ENCODE data around the gene PIK3R2. TPM values are rescaled to one million over a fixed set of nuclear protein-coding genes. Genes with fewer than 3 reads are reported as not detected.

Gene PIK3R2
- total and polyA plus RNA-seq, 2 of the 13 experiments (the other 11 are each of a cell fraction or from before 2014, with no cell fraction given), result 18.6 to 25.3 TPM

- no peak for TF ChIP-seq ELF4 (CRISPR knock-in tag; IDR thresholded peaks at IDR 0.05; ENCODE audit: borderline replicate concordance)
- no peak for TF ChIP-seq AFF4 (CRISPR knock-in tag; IDR thresholded peaks at IDR 0.05)
- TF ChIP-seq MXD4 (CRISPR knock-in tag; IDR thresholded peaks at IDR 0.05), result peak; percentile 33; the same call in 1 of the 2 replicates
- TF ChIP-seq MTF1 (CRISPR knock-in tag; IDR thresholded peaks at IDR 0.05), result no peak
- TF ChIP-seq ZNF256 (CRISPR knock-in tag; conservative IDR thresholded peaks at IDR 0.05), result no peak
- TF ChIP-seq ZNF615 (CRISPR knock-in tag; IDR thresholded peaks at IDR 0.05; ENCODE audit: borderline replicate concordance), result no peak
- TF ChIP-seq ZBTB39 (CRISPR knock-in tag; IDR thresholded peaks at IDR 0.05), result no peak
- TF ChIP-seq RFX5 (IDR thresholded peaks at IDR 0.05; ENCODE audit: low read depth, low read length), result peak; percentile 92
- no peak for TF ChIP-seq CCDC6 (CRISPR knock-in tag; IDR thresholded peaks at IDR 0.05)
- no peak for TF ChIP-seq ZNF121 (CRISPR knock-in tag; IDR thresholded peaks at IDR 0.05)
- TF ChIP-seq MYNN (CRISPR knock-in tag; IDR thresholded peaks at IDR 0.05; ENCODE audit: low read depth), result no peak
- no peak for TF ChIP-seq ZBTB7B (CRISPR knock-in tag; IDR thresholded peaks at IDR 0.05)
- TF ChIP-seq HINFP (CRISPR knock-in tag; IDR thresholded peaks at IDR 0.05; ENCODE audit: low read depth), result no peak
- no peak for TF ChIP-seq EHMT2 (IDR thresholded peaks at IDR 0.05; ENCODE audit: borderline replicate concordance, low read depth, low read length)
- TF ChIP-seq ZNF143 (CRISPR knock-in tag; IDR thresholded peaks at IDR 0.05), result no peak
- TF ChIP-seq ZFP36L2 (CRISPR knock-in tag; IDR thresholded peaks at IDR 0.05), result no peak
- peak; percentile 48 for TF ChIP-seq RBM39 (IDR thresholded peaks at IDR 0.05; ENCODE audit: low read depth, low read length, poor library complexity, severe bottlenecking)
- TF ChIP-seq ZNF44 (CRISPR knock-in tag; IDR thresholded peaks at IDR 0.05), result no peak
- no peak for TF ChIP-seq SUZ12 (IDR thresholded peaks at IDR 0.05; ENCODE audit: low read depth, low read length)
- no peak; the same call in 1 of the 2 replicates for TF ChIP-seq ZNF768 (CRISPR knock-in tag; IDR thresholded peaks at IDR 0.05)
- 0 out of 2 replicates have a peak, but pooled peaks have one; percentile 28 for TF ChIP-seq USF2 (IDR thresholded peaks at IDR 0.05; ENCODE audit: low read depth, low read length)
- TF ChIP-seq USF2 (CRISPR knock-in tag; IDR thresholded peaks at IDR 0.05; ENCODE audit: borderline replicate concordance), result no peak
Measured at GRCh38 chr19:18156841-18157464, 4.0 kb downstream of the PIK3R2 start (continued).
